ENCODE data around the gene ZSWIM5.

DNA sequence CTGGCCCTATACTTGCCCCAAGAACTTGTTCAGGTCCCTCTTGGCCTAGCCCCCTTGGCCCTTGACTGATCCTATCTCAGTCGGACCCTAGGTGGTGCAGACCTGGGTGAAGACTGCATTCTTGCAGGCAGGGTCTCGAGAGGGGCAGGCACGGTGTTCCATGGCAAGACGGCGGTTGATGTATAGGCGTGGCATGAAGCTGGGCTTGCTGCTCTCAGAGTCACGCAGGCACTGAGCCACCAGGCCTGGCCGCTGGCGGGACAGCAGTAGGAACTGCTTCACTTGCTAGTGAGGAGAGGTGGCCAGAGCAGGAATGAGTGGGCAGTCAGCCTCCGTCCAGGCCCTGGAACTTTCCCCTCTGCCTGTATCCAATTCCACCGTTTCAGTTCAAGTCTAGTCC, 199.1 kb downstream of the ZSWIM5 start:
- TF ChIP-seq, protein P1, sequence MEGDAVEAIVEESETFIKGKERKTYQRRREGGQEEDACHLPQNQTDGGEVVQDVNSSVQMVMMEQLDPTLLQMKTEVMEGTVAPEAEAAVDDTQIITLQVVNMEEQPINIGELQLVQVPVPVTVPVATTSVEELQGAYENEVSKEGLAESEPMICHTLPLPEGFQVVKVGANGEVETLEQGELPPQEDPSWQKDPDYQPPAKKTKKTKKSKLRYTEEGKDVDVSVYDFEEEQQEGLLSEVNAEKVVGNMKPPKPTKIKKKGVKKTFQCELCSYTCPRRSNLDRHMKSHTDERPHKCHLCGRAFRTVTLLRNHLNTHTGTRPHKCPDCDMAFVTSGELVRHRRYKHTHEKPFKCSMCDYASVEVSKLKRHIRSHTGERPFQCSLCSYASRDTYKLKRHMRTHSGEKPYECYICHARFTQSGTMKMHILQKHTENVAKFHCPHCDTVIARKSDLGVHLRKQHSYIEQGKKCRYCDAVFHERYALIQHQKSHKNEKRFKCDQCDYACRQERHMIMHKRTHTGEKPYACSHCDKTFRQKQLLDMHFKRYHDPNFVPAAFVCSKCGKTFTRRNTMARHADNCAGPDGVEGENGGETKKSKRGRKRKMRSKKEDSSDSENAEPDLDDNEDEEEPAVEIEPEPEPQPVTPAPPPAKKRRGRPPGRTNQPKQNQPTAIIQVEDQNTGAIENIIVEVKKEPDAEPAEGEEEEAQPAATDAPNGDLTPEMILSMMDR (conservative IDR thresholded peaks at IDR 0.05 in 1 of 2, IDR thresholded peaks at IDR 0.05 in 1 of 2; ENCODE audit: extremely low read depth in 1 of 2, insufficient read depth in 1 of 2, low read depth in 1 of 2, low read length in 2 of 2), result no peak
- no peak for TF ChIP-seq EZH2 (IDR thresholded peaks at IDR 0.05; ENCODE audit: borderline replicate concordance, low read length)
